ENCODE measurements around the gene VSTM1. TPM values are rescaled to one million over a fixed set of nuclear protein-coding genes. Genes with fewer than 3 reads are reported as not detected.

Gene VSTM1
- total and polyA plus RNA-seq, 2 donors (not counting 3 experiments of a cell fraction or from before 2014, with no cell fraction given) = not detected

DNA sequence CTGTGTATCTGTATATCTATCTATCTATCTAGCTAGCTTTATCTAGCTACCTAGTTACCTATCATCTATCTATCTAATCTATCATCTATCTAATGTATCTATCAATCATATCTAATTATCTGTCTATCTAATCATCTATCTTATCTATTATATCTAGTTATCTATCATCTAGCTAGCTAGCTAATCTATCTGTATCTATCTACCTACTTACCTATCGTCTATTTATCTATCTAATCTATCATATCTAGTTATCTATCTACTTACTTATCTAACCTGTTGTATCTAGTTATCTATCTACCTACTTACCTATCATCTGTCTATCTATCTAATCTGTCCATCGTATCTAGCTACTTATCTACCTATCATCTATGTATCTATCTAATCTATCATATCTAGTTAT lies 17.9 kb downstream of the VSTM1 start:
- Histone ChIP-seq H3K4me1 (ENCODE audit: control insufficient read depth, extremely low read depth, insufficient read depth, low read length) (peaks cover under 1% of the 10 kb centered on the region), H3K36me3 (ENCODE audit: control insufficient read depth in 2 of 2, extremely low read depth in 1 of 2, insufficient read depth in 2 of 2, low read length in 2 of 2) (no peaks in the 10 kb centered on the region), H2AFZ (ENCODE audit: low read depth, low read length) (no peak overlapping the region), H3K9me1 (replicated peaks; ENCODE audit: control insufficient read depth, extremely low read depth, insufficient read depth, low read length) (no peaks in the 10 kb centered on the region), H3K27me3 (ENCODE audit: control insufficient read depth in 2 of 2, insufficient read depth in 2 of 2, low read length in 2 of 2) (peaks cover 19 to 32% of the 10 kb centered on the region in 2 experiments), H3K9ac (replicated peaks; ENCODE audit: extremely low read depth, insufficient read depth, low read length) (no peak overlapping the region), H3K9me3 (replicated peaks; ENCODE audit: control insufficient read depth, insufficient read depth, low read length) (no peaks in the 10 kb centered on the region), H4K20me1 (replicated peaks; ENCODE audit: control insufficient read depth, extremely low read depth, insufficient read depth, low read length) (no peaks in the 10 kb centered on the region), H3K27ac (ENCODE audit: insufficient read depth, low read depth, low read length) (no peak overlapping the region), H3K4me3 (replicated peaks in 1 of 3; ENCODE audit: insufficient read depth in 1 of 3, low read depth in 1 of 3, low read length in 3 of 3) (no peak overlapping the region), H3K4me2 (ENCODE audit: insufficient read depth, low read length) (no peak overlapping the region), H3K79me2 (ENCODE audit: control insufficient read depth, insufficient read depth, low read length) (no peaks in the 10 kb centered on the region)
- intact Hi-C loops (cut with micrococcal nuclease) = no loop called here
- TF ChIP-seq EZH2 (IDR thresholded peaks at IDR 0.05; ENCODE audit: borderline replicate concordance, low read depth, low read length, severe bottlenecking) = no peak
- no peak for TF ChIP-seq GATA2 (IDR thresholded peaks at IDR 0.05; ENCODE audit: insufficient read depth, insufficient read length, low read depth, low read length)
- TF ChIP-seq, protein P1, sequence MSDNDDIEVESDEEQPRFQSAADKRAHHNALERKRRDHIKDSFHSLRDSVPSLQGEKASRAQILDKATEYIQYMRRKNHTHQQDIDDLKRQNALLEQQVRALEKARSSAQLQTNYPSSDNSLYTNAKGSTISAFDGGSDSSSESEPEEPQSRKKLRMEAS (IDR thresholded peaks at IDR 0.05; ENCODE audit: insufficient read depth, insufficient read length) = no peak
- TF ChIP-seq FOS (IDR thresholded peaks at IDR 0.05; ENCODE audit: borderline replicate concordance, insufficient read depth, low read length) = no peak
- TF ChIP-seq, protein P2, sequence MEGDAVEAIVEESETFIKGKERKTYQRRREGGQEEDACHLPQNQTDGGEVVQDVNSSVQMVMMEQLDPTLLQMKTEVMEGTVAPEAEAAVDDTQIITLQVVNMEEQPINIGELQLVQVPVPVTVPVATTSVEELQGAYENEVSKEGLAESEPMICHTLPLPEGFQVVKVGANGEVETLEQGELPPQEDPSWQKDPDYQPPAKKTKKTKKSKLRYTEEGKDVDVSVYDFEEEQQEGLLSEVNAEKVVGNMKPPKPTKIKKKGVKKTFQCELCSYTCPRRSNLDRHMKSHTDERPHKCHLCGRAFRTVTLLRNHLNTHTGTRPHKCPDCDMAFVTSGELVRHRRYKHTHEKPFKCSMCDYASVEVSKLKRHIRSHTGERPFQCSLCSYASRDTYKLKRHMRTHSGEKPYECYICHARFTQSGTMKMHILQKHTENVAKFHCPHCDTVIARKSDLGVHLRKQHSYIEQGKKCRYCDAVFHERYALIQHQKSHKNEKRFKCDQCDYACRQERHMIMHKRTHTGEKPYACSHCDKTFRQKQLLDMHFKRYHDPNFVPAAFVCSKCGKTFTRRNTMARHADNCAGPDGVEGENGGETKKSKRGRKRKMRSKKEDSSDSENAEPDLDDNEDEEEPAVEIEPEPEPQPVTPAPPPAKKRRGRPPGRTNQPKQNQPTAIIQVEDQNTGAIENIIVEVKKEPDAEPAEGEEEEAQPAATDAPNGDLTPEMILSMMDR (IDR thresholded peaks at IDR 0.05; ENCODE audit: extremely low read depth in 1 of 2, insufficient read depth in 1 of 2, low read depth in 1 of 2, low read length in 2 of 2) = no peak
- no peak for TF ChIP-seq JUN (IDR thresholded peaks at IDR 0.05; ENCODE audit: borderline replicate concordance, insufficient read depth, insufficient read length, low read depth)
- no peak for TF ChIP-seq POLR2A (IDR thresholded peaks at IDR 0.05; ENCODE audit: low read depth, low read length)
- no peak for TF ChIP-seq POLR2AphosphoS5 (IDR thresholded peaks at IDR 0.05; ENCODE audit: insufficient read depth, low read depth, low read length)
- TF ChIP-seq MYC (IDR thresholded peaks at IDR 0.05; ENCODE audit: low read depth, low read length) = no peak
- DNase-seq (ENCODE audit: low read depth, low spot score) (no peak), FAIRE-seq (no peak)
- ChIA-PET POLR2A (no interaction called here), CTCF (interaction anchor here (2.4 to 3.8 kb wide), 2 partner anchors 16 to 252 kb away, joined by 8 to 18 read pairs; no protein-coding TSS in a partner anchor)
- dilution Hi-C loops (cut with MboI; ENCODE audit: extremely low pct_ligation_motif_present, low sequenced_read_pairs) = no loop called here
- no TSS peak for BruUV-seq (replicated peaks)
